Thyroid gland (tissue), 4 donors: ENCODE results near the gene GPBP1. TPM values are rescaled to one million over a fixed set of nuclear protein-coding genes. Genes with fewer than 3 reads are reported as not detected.

Source experiments
- DNase-seq, 2 donors: peaks; one replicate each; pipeline ENCODE4 v3.0.0-alpha.2; 2019
- H3K27ac ChIP-seq, 3 donors: fragments of 200-600 bp; sonication (generic); 1 replicate in 2 of 3; 2 replicates in 1 of 3; pipeline ENCODE4 v1.5.1; 2016 to 2019; ENCODE audit warnings: mild to moderate bottlenecking in 1 of 3, moderate library complexity in 1 of 3
- H3K27me3 ChIP-seq: fragments of 200-600 bp; sonication (generic); one replicate; pipeline ENCODE4 v1.5.1; 2019
- H3K36me3 ChIP-seq, 2 donors: fragments of 200-600 bp; sonication (generic); one replicate each; pipeline ENCODE4 v1.5.1; 2016 to 2019
- H3K4me1 ChIP-seq, 2 donors: fragments of 200-600 bp; sonication (generic); one replicate each; pipeline ENCODE4 v1.5.1; 2017 to 2019
- H3K4me3 ChIP-seq, 3 donors: fragments of 200-600 bp; sonication (generic); replicated peaks in 1 of 3; 1 replicate in 2 of 3; 2 replicates in 1 of 3; pipeline ENCODE4 v1.5.1; 2016; ENCODE audit warnings: mild to moderate bottlenecking in 1 of 3
- H3K9me3 ChIP-seq: fragments of 200-600 bp; sonication (generic); one replicate; pipeline ENCODE4 v1.5.1; 2017
- POLR2A ChIP-seq, 2 donors: fragments of 450-650 bp; IDR thresholded peaks; one replicate each; pipeline ENCODE4 v1.6.1; 2017; ENCODE audit warnings: antibody characterized with exemption in 2 of 2, mild to moderate bottlenecking in 2 of 2, moderate library complexity in 1 of 2
- WGBS, 2 donors: methylation state at CpG; one replicate each; pipeline ENCODE4 v1.1.5; 2017; 5-methylcytosine and 5-hydroxymethylcytosine counted together
- intact Hi-C: fragments of 100-400 bp; cut with DNase I; formaldehyde crosslinking; loops from one replicate; pipeline ENCODE4 v1.15.1; 2023
- total RNA-seq, 4 donors: library from RNA; depleted of rRNA; stranded (reverse); fragments of >200 nt; gene quantifications; one replicate each; pipeline ENCODE4 v1.2.3, GENCODE V29; 2016
- TF ChIP-seq, protein P1 (sequence below), 6 experiments: fragments of 200-600 bp in 3 of 6; fragments of 450-650 bp in 3 of 6; sonication (generic) in 3 of 6; IDR thresholded peaks; one replicate each; pipeline ENCODE4 v1.5.1; 2016 to 2019; ENCODE audit warnings: antibody characterized with exemption in 6 of 6, mild to moderate bottlenecking in 2 of 6, inconsistent platforms in 1 of 6, moderate library complexity in 1 of 6

GPBP1 gene
- total RNA-seq, 4 donors from 2014 or later, result 89.4 to 109 (median 99.4) TPM

GRCh38 chr5:57219386-57219785, 45.5 kb downstream of the GPBP1 start:
- Histone ChIP-seq H3K36me3 (peaks cover 8 to 10% of the 10 kb centered on the region in 2 donors), H3K27ac (no peak overlapping the region), H3K4me1 (peaks cover 6 to 8% of the 10 kb centered on the region in 2 donors), H3K4me3 (no peak overlapping the region), H3K27me3 (no peaks in the 10 kb centered on the region), H3K9me3 (no peaks in the 10 kb centered on the region)
- TF ChIP-seq, protein P1, sequence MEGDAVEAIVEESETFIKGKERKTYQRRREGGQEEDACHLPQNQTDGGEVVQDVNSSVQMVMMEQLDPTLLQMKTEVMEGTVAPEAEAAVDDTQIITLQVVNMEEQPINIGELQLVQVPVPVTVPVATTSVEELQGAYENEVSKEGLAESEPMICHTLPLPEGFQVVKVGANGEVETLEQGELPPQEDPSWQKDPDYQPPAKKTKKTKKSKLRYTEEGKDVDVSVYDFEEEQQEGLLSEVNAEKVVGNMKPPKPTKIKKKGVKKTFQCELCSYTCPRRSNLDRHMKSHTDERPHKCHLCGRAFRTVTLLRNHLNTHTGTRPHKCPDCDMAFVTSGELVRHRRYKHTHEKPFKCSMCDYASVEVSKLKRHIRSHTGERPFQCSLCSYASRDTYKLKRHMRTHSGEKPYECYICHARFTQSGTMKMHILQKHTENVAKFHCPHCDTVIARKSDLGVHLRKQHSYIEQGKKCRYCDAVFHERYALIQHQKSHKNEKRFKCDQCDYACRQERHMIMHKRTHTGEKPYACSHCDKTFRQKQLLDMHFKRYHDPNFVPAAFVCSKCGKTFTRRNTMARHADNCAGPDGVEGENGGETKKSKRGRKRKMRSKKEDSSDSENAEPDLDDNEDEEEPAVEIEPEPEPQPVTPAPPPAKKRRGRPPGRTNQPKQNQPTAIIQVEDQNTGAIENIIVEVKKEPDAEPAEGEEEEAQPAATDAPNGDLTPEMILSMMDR (IDR thresholded peaks at IDR 0.05), result no peak
- TF ChIP-seq POLR2A (IDR thresholded peaks at IDR 0.05), result no peak
- intact Hi-C loops, result no loop called here
- WGBS, 2 donors, result 74 to 80% methylated on average over 4 of the region's 4 CpGs
- DNase-seq, result no peak

DNA sequence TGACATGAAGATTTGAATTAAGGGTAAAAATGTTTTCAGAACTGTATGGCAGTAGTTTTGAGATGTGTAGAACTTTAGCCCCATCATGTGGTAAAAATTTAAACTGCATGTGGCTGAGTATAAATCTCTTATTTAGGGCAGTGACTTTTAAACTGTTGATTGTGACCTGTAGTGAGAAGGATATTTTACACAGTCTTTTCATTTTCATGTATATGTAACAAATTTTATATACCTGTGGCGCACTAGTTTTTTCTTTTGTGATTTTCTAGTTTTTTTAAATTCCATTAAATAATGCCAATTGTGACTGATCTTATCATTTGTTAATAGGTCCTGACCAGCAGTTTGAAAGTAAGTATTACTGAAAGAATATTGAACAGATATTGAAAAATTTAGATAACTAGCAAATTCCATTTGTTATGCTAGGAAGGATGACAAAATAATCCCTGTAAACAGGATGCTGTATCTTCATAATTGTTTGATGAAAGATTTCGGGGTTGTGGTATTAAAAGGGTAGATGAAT, 47.2 kb downstream of the GPBP1 start:
- Histone ChIP-seq H3K9me3 (no peaks in the 10 kb centered on the region), H3K4me3 (no peak overlapping the region), H3K4me1 (peaks cover 0 to 4% of the 10 kb centered on the region in 2 donors), H3K27ac (no peak overlapping the region), H3K27me3 (no peaks in the 10 kb centered on the region), H3K36me3 (no peaks in the 10 kb centered on the region)
- intact Hi-C loops, result loop anchor here (10.0 kb wide), 2 partner anchors 316 to 956 kb away; partner anchors contain the start of gene SETD9
- 76 to 84% methylated on average over 2 of the region's 2 CpGs for WGBS, 2 donors
- TF ChIP-seq POLR2A (IDR thresholded peaks at IDR 0.05), result no peak
- TF ChIP-seq, protein P1 (IDR thresholded peaks at IDR 0.05), result peak; percentile 78 to 97 (median 92)
- DNase-seq, result no peak

DNA sequence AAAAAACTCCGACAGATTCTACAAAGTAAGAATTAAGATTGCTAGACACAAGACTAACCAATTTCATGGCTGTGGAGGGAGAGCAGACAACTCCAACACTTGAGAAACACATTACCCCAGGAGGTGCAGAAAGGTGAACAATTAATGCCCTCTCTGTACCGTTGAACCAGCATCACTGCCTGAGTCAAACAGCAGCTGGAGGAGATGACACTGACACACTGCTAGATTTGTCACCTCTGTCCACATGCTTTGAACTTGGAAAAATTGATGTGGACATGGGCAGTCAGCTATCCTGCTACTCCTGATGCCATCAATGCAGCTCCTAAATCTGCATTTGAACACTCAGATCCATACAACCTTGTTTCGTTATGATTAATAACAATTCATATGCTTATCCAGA, 51.7 kb downstream of the GPBP1 start:
- 78% methylated on average over 3 of the region's 3 CpGs for whole genome bisulfite sequencing, 2 donors
- Histone ChIP-seq H3K36me3 (no peaks in the 10 kb centered on the region), H3K9me3 (no peaks in the 10 kb centered on the region), H3K27me3 (no peaks in the 10 kb centered on the region), H3K4me3 (no peak overlapping the region), H3K4me1 (peaks cover 0 to 3% of the 10 kb centered on the region in 2 donors), H3K27ac (no peak overlapping the region)
- intact Hi-C loops, result loop anchor here (10.0 kb wide), 2 partner anchors 321 to 961 kb away; partner anchors contain the start of gene SETD9
- no peak for DNase-seq
- TF ChIP-seq, protein P1 (IDR thresholded peaks at IDR 0.05), result no peak
- no peak for TF ChIP-seq POLR2A (IDR thresholded peaks at IDR 0.05)

DNA sequence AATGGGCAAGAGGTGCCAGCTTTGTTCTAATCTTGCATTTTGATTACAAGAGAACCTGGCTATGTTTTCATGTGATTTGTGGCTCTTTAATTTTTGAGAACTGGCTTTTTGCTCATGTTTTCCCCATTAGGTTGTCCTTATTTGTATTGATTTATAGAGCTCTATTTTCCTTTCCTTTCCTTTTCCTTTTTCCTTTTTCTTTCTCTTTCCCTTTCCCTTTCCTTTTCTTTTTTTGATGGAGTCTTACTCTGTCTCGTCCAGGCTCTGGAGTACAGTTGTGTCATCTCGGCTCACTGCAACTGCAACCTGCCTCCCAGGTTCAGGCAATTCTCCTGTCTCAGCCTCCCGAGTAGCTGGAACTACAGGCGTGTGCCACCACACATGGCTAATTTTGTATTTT, 55.5 kb downstream of the GPBP1 start:
- H3K4me3 ChIP-seq, result no peak overlapping the region
- intact Hi-C loops, result loop anchor here (10.0 kb wide), 2 partner anchors 325 to 965 kb away; partner anchors contain the start of gene SETD9

GRCh38 chr5:57231607-57232006, 57.7 kb downstream of the GPBP1 start:
- intact Hi-C loops, result no loop called here
- no peak for DNase-seq

More for the DNA sequence above, 55.5 kb downstream of the GPBP1 start:
- Histone ChIP-seq H3K36me3 (peaks cover 4 to 22% of the 10 kb centered on the region in 2 donors), H3K4me1 (no peaks in the 10 kb centered on the region), H3K27ac (no peak overlapping the region), H3K27me3 (no peaks in the 10 kb centered on the region), H3K9me3 (no peaks in the 10 kb centered on the region)
- TF ChIP-seq, protein P1 (IDR thresholded peaks at IDR 0.05), result no peak
- TF ChIP-seq POLR2A (IDR thresholded peaks at IDR 0.05), result no peak
- WGBS, 2 donors, result 96 to 98% methylated on average over 4 of the region's 4 CpGs
- DNase-seq, result no peak

More at GRCh38 chr5:57231607-57232006, 57.7 kb downstream of the GPBP1 start:
- no peak for TF ChIP-seq POLR2A (IDR thresholded peaks at IDR 0.05)
- TF ChIP-seq, protein P1 (IDR thresholded peaks at IDR 0.05), result no peak
- Histone ChIP-seq H3K4me1 (no peaks in the 10 kb centered on the region), H3K27ac (no peak overlapping the region), H3K4me3 (no peak overlapping the region), H3K27me3 (no peaks in the 10 kb centered on the region), H3K36me3 (peaks cover 4 to 22% of the 10 kb centered on the region in 2 donors), H3K9me3 (no peaks in the 10 kb centered on the region)
- 82 to 91% methylated on average over 4 of the region's 4 CpGs for WGBS, 2 donors
